HG02588 (cell line): ENCODE data around the gene B3GNT9.
A peak's percentile ranks its signal among the peaks of the same experiment; 100 is the strongest.
"Not testable (repeated sequence)": the region's sequence is repeated elsewhere in the genome, so short reads cannot be mapped to it uniquely, and the experiment has no call there.

Experiments
- ATAC-seq: cut with Tn5 transposase; IDR thresholded peaks from one replicate; pipeline ENCODE4 v1.9.1; 2021; ENCODE audit warnings: mild to moderate bottlenecking, moderate library complexity; ENCODE audit not compliant: unreplicated experiment

Gene B3GNT9

GRCh38 chr16:67151431-67152097, 766 bp upstream of the B3GNT9 start:
- ATAC-seq, result no peak

GRCh38 chr16:67150047-67150832, 558 bp downstream of the B3GNT9 start:
- ATAC-seq, result peak; percentile 50

GRCh38 chr16:67149276-67150046, 1.3 kb downstream of the B3GNT9 start:
- no peak for ATAC-seq

DNA sequence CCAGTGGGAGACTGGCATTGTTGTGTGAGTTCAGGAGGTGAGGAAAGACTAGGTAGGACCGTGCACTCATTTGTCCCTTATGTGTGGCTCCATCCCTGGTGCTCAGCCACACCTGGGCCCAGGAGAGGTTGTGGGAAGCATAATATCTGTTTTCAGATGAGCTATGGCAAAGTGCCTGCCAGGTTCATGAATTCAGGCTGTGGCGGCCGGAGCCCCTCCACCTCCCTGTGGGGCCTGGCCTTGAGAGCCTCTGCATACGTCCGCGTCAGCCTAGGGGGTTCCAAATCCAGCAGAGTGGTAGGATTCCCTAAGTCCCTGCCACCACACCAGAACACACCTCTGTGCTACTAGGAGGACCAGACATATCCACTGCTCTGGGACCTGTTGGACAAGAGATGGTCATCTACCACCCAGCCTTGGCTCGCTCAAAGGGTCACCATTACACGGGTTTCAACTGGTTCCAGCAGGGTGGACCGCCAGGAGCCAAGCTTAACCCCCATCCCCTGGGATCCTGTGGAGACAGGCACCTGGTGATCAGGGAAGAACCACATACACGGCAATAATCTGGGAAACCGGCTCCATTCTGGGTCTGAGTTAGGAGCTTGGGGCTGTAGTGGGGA, 2.0 kb downstream of the B3GNT9 start:
- no peak for ATAC-seq

DNA sequence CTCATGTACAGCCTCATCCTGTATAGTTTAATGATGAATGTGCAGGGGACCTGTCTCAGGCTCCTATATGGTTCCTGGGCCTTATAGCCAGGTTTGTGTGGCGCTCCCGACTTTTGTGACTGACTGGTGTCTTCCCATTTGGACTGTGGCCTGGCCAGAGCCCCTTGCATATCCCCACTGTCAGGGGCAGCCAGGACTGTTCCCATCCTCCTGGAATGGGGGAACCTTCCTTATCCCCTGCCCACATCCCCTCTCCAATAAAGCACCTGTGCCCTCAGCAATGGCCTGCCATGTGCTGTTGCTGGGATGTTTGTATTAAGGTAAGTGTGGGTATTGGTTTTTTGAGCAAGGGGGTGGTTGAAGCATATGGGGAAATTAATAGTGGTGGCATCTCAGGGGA, 2.6 kb downstream of the B3GNT9 start:
- no peak for ATAC-seq

DNA sequence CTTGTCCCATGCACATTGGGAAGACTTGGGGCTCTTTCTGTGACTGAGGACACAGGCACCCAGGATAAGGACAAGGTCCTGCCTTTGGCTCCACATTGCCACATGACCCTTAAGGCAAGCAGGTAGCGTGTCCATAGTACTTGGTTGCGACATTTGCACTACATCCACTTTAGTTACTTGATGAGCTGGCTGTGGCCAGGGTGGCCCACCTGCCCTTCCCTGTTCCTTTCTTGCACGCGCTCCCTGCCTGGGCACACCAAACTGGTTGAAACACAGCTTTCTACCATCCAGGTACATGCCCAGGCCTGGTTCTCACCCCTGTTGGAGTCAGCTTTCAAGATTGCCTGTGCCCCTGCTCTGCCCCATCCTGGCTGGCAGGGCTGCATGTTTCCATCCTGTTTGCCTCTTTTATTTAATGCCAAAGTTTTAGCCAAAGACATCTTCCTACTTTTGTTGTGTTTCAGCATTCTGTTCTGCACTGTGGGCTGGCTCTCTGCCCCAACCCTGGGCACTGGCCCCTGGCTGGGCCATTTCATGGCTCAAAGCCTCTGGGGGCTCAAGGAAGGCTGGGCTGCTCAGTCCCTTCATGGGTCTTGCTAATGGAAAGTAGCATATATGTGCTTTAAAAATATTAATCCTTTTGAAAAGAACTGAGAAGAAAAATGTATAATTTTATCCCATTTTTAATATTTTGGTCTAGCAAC, 3.2 kb downstream of the B3GNT9 start:
- no peak for ATAC-seq

DNA sequence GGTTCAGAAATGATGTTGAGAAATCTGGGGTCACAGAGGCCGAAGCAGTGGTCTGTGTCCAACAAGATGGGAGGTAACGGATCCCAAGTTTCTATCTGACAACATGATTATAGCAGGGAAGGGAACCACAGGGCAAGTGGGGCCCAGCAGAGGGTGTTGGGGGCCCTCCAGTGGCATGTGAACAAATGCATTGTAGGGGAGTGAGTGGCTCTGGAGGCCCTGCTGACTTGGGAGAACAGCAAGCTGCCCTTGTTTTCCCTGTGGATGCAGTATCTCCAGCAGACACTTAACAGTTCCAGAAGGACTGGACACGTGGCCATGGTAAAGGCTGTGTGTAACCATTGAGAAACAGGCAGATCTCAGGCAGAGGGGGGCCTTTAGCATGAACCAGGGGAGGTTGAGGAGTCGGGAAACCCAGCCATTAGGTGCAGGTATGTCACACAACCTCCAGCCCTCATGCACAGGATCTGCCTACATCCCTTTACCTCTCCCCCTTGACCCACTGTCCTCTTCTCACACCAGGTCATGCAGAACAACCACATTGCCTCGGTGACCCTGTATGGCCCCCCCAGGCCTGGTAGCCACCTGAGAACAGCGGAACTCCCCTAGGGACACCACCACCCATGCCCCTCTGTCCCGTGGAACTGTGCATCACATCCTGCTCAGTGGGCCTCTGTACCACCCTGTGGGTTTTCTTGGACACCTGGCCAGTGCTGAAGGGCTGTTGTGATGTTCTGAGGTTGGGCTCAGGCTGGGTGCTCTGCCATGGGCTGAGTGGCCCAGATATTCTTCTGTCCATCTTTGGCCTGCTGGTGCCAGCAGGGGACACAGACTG, 4.1 kb downstream of the B3GNT9 start:
- no peak for ATAC-seq

DNA sequence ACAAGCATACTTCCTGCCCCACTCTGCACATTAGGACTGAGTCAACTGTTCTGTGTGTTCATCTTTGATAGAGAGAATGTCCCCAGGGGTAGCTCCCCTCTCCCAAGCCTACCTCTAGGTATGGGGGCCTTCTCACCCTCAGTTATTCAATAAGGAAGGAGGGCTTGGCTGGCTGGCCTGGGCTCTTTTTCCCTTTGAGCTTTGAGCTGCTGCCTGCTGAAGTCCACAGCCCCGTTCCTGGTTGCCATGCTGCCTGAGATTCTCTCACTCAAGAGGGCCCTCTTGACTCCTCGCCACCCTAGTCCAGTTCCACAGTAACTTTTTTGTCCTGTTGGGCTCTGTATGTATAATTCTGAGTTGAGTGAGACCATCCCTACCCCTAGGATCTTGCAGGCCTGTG, 5.1 kb downstream of the B3GNT9 start:
- no peak for ATAC-seq

- no peak for ATAC-seq
Observed at GRCh38 chr16:67144943-67145342, 5.9 kb downstream of the B3GNT9 start.

GRCh38 chr16:67142342-67142741, 8.5 kb downstream of the B3GNT9 start:
- no peak for ATAC-seq

DNA sequence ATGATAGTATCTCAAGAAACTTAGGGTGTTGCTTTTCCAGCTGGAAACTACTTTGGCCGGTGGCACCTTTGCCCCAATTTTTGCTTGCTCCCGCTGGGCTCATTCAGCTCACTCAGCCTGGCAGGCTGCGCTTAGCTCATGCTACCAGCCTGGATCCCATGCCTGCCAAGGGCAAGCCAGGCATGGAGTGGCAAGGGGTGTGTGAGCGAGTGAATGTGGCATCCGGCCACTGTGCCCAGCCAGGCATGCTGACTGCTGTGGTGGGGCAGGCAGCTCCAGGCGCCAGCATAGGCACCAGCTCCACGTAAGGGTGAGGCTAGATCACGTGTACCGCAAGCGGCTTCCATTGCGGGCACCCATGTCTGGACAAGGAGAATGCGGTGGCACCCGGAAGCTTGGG, 9.4 kb downstream of the B3GNT9 start:
- ATAC-seq, result no peak

GRCh38 chr16:67137605-67138004, 13.2 kb downstream of the B3GNT9 start:
- no peak for ATAC-seq

DNA sequence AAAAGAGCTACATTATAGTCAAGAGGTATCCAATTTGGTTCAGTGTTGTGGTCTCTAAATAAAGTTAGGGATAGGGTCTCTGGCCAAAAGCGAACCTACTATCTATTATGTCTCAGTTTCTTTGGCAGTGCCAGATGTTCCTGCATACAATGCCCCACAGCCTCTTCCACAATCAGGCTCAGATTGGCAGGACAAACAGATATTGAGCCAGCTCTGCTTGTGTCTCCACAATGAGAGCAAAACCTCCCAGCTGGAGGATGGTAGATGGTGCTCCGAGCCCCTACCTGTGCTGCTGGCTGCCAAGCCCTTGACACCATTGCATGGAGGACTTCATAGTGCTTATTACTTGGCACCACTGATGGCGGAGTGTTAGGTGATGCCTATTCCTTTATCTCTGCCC, 21.4 kb downstream of the B3GNT9 start:
- no peak for ATAC-seq

- ATAC-seq, result no peak
Observed at GRCh38 chr16:67128887-67129286, 21.9 kb downstream of the B3GNT9 start.

DNA sequence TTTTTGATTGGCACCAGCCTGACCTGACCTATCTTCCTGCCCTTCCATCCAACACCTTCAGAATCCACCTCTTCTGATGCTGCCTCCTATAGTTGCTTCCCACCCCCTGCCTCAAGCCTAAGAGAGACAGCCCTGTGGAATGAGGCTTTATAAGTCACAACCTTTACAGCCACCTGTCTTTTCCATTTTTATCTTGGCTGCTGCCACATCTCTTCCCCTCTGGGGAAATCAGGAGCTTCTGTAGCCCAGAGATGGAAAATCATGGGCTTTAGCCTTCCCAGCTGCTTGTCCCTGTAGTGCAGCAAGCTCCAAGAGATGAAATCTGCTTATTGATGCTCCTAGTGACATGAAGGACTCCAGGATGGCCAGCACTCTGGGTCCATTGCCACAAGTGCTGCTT, 22.4 kb downstream of the B3GNT9 start:
- no peak for ATAC-seq

DNA sequence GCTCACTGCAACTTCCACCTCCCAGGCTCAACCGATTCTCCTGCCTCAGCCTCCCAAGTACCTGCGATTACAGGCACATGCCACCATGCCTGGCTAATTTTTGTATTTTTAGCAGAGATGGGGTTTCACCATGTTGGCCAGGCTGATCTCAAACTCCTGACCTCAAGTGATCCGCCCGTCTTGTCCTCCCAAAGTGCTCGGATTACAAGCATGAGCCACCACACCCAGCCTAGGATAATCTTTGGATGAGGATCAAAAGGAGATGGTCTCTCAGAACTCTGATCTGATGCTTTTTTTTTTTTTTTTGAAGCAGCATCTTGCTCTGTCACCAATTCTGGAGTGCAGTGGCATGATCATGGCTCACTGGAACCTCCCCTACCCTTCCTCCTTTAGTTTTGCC, 28.0 kb downstream of the B3GNT9 start:
- ATAC-seq, result not testable (repeated sequence)

DNA sequence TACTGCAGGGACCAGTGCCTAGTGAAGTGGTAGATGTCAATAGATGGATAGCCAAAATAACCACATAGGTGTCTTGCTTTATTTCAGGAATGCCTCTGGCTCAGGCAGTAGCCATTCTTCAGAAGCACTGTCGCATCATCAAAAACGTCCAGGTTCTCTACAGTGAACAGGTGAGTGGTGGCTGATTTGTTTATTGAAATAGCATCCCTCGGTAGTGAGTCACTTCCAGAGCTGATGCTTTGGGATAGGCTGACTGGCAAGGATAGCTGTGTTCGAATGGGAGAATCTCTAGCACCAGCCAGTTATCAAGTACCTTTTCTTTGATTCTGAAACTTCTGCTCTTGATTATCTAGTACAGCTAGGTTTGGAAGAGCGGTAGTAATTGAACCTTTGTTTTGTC, 30.8 kb downstream of the B3GNT9 start:
- no peak for ATAC-seq

- ATAC-seq, result no peak
Observed at GRCh38 chr16:67117716-67118115, 33.1 kb downstream of the B3GNT9 start.

DNA sequence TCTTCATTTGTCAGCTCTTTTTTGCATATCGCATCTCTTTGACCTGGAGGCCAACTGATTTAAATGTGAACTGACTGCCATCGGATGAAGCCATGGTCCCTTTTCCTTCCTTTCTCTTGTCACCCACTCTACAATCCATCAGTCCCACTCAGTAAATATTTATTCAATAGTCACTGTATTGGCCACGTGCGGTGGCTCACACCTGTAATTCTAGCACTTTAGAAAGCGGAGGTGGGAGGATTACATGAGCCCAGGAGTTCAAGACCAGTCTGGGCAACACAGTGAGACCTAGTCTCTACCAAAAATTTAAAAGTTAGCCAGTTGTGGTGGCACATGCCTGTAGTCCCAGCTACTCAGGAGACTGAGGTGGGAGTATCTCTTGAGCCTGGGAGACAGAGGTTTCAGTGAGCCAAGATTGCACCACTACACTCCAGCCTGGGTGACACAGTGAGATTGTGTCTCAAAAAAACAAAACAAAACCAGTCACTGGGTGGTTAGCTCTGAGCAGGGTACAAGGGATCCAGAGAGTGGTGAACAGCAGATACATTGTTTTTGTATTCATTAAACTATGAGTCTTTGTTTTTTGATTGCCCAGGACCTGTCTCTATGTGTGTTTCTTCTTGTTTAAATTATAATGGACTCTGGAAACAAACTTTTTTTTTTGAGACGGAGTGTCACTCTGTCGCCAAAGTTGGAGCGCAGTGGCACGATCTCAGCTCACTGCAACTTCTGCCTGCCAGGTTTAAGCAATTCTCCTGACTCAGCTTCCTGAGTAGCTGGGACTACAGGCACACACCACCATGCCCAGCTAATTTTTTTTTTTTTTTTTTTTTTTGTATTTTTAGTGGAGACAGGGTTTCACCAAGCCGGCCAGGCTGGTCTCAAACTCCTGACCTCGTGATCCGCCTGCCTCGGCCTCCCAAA, 34.1 kb downstream of the B3GNT9 start:
- no peak for ATAC-seq
